Activated CD4-positive, alpha-beta T cell treated with anti-CD3 and anti-CD28 coated beads for 1 hour (primary cell): ENCODE data around the gene CACNA1H.
"Not testable (repeated sequence)": the region's sequence is repeated elsewhere in the genome, so short reads cannot be mapped to it uniquely, and the experiment has no call there.

Experiments used
- DNase-seq: peaks from one replicate; pipeline ENCODE4 v3.0.0-alpha.2; 2020

CACNA1H gene

DNA sequence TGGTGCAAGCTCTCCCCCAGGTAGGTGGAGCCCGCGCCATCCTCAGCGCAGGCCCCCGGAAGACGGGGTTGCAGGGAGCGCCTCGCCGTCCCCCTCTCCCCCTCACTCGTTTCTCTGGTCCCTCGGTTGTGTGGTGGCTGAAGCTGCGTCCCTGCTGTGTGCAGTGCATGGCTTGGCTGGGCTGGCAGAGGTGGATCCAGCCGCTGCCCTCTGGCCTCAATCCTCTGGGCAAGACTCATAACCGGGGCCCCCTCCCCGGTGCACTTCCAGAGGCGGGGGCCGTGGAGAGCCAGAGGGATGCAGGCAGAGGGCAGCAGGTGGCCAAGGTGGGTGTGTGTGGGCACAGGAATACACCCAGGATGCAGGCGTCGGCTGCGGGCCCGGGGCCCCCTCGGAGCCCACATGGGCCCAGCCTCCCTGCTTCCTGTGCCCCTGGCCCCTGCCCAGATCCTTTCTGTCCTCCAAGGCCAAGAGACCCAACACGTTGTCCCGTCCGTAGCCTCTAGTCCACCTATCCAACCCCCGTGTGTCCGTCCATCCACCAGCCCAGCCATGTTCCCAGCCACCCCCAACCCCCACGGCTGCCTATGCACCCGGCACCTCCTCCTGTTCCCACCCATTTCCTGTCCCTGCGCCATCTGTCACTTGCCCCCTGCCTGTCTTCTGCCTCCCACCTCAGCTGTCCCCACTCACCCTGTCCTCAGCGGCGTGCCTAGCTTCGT, 62.8 kb downstream of the CACNA1H start:
- DNase-seq, result no peak

DNA sequence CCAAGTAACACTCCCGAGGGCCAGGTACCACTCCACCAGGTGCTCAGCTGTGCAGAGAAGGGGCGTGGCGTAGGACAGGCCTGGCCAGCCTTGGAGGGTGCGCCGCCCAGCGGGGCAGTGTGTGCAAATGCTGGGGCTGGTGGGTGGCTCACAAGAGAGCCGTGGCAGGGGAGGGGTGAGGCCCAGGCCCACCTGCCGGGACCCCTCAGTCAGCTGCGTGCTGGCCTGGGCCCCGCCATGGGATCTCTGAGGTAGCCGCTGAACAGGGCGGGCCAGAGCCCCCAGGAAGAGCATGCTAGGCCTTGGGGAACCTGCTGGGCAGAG, 63.4 kb downstream of the CACNA1H start:
- DNase-seq, result no peak

DNA sequence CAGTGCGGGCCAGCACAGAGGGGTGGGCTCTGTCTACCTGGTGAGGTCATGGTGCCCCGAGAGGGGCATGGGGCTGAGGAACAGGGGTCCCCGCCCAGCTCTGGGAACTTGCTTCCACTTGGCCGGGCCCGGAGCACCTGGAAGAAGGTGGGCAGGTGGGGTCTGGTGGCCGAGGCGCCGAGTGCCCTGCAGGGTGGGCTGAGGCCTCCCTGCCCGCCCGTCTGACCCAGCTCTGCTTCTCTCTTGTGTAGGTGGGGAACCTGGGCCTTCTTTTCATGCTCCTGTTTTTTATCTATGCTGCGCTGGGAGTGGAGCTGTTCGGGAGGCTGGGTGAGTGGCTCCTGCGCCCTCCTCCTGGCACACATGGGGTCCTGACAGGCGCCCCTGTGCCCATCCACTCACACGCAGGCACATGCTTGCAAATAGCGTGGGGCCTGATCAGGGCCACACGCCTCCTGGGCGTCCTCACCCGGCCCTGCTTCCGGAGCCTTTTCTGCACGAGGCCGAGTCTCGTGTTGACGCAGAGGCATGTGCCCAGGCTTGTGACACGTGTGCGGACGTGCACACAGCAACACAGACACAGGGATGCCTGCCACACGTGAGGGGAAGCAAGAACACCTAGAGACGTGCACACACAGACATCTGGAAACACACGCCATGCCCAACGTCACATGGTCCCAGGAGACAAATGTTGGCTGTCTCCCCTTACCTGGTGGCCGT, 63.9 kb downstream of the CACNA1H start:
- no peak for DNase-seq

DNA sequence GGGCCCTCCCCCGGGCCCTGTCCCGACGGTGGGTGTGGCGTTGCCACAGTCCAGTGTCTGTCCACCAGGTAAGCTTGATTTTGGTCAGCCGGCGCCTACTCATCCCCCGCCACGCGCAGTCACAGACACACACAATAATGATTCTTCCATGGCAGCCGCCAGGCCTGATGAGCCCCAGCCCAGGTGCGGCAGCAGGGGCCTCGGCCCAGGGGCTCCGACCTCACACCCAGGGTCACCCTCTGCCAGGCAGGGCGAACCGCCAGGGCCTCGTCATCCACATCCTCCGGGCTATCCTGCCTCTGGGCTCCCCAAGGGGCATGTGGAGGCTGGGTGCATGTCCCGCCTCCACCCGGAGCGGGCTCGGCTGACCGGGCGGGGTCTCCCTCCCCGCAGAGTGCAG, 64.6 kb downstream of the CACNA1H start:
- no peak for DNase-seq

DNA sequence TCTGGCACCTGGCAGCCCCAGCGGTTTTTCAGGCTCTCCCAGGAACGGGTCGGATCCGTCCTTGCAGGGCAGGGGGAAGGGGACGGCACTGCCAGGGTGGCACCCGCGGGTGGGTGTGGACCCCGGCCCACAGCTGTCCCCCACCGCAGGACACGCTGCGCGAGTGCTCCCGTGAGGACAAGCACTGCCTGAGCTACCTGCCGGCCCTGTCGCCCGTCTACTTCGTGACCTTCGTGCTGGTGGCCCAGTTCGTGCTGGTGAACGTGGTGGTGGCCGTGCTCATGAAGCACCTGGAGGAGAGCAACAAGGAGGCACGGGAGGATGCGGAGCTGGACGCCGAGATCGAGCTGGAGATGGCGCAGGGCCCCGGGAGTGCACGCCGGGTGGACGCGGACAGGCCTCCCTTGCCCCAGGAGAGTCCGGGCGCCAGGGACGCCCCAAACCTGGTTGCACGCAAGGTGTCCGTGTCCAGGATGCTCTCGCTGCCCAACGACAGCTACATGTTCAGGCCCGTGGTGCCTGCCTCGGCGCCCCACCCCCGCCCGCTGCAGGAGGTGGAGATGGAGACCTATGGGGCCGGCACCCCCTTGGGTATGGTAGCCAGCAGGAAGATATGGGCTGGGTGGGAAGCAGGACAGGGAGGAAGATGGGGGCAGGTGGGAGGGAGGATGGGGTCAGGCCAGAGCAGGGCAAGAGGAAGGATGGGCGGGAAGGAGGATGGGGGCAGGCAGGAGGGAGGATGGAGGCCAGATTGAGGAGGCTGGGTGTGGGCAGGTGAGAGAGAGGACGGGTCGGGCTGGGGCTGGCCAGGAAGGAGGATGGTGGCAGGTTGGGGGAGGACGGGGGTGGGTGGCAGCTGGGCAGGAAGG, 65.4 kb downstream of the CACNA1H start:
- no peak for DNase-seq

DNA sequence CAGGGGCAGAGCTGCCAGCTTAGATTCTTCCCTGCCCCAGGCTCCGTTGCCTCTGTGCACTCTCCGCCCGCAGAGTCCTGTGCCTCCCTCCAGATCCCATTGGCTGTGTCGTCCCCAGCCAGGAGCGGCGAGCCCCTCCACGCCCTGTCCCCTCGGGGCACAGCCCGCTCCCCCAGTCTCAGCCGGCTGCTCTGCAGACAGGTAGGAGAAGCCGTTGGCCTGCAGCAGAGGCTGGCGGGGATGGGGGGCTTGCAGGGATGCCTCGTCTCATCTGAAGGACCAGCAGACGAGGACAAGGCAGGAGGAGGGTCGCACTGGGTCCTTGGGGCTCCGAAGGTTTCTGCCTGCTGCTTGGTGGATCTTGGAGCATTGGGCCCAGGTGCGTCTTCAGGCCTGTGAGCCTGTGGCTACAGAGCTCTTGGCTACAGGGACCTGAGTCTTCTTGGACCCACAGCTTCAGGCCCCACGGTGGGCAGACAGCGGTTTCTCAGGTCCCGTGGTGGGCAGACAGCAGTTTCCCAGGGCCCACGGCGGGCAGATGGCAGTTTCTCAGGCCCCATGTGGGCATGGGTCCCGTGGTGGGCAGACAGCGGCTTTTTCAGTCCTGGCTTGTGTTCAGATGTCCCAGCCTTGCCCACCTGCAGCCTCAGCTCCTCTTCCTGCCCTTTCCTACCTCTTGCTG, 66.2 kb downstream of the CACNA1H start:
- no peak for DNase-seq

DNA sequence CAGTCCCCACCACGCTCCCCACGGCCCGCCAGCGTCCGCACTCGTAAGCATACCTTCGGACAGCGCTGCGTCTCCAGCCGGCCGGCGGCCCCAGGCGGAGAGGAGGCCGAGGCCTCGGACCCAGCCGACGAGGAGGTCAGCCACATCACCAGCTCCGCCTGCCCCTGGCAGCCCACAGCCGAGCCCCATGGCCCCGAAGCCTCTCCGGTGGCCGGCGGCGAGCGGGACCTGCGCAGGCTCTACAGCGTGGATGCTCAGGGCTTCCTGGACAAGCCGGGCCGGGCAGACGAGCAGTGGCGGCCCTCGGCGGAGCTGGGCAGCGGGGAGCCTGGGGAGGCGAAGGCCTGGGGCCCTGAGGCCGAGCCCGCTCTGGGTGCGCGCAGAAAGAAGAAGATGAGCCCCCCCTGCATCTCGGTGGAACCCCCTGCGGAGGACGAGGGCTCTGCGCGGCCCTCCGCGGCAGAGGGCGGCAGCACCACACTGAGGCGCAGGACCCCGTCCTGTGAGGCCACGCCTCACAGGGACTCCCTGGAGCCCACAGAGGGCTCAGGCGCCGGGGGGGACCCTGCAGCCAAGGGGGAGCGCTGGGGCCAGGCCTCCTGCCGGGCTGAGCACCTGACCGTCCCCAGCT, 67.3 kb downstream of the CACNA1H start:
- DNase-seq, result no peak

DNA sequence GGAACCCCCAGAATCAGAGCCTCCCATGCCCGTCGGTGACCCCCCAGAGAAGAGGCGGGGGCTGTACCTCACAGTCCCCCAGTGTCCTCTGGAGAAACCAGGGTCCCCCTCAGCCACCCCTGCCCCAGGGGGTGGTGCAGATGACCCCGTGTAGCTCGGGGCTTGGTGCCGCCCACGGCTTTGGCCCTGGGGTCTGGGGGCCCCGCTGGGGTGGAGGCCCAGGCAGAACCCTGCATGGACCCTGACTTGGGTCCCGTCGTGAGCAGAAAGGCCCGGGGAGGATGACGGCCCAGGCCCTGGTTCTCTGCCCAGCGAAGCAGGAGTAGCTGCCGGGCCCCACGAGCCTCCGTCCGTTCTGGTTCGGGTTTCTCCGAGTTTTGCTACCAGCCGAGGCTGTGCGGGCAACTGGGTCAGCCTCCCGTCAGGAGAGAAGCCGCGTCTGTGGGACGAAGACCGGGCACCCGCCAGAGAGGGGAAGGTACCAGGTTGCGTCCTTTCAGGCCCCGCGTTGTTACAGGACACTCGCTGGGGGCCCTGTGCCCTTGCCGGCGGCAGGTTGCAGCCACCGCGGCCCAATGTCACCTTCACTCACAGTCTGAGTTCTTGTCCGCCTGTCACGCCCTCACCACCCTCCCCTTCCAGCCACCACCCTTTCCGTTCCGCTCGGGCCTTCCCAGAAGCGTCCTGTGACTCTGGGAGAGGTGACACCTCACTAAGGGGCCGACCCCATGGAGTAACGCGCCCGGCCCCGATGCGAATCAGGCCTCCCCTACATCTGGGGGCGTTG, 68.1 kb downstream of the CACNA1H start:
- DNase-seq, result no peak

DNA sequence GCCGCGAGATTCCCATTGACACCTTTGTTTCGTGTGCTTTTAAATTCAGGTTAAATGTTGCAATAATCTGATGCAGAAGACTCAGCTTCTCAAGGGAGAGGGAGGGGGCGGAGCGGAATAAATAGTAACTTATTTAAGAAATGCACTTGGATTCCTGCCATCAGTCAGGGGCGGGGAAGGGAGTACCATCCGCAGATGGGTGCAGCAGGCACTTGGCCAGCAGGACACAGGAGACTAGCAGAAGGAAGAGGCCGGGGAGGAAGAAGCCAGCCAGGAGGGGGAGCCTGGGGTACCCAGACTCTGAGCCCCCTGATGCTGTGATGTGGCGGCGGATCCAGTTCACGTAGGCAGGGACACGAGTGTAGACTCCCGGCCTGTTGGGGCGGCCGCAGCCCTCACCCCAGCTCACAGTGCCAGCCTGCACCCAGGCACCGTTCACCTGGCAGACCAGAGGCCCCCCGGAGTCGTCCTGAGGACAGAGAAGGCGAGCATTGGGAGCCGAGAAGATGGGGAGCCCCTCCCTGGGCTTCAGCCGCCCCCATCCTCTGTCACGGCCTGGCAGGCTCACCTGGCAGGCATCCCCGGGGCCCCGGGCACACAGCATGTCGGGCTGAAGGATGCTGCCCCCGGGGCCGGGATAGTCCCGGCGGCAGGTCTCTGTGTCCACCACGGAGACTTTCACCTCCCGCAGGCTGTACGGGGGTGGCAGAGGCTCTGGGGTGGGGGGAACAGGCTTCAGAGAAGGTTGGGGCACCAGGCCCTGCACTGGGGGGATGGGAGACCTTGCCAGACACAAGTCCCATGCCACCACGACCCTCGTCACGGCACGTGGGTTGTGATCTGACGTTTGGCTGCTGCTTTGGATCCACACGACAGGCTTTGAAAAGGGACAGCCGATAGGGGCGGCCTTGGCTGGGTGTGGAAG, 69.0 kb downstream of the CACNA1H start:
- DNase-seq, result no peak

DNA sequence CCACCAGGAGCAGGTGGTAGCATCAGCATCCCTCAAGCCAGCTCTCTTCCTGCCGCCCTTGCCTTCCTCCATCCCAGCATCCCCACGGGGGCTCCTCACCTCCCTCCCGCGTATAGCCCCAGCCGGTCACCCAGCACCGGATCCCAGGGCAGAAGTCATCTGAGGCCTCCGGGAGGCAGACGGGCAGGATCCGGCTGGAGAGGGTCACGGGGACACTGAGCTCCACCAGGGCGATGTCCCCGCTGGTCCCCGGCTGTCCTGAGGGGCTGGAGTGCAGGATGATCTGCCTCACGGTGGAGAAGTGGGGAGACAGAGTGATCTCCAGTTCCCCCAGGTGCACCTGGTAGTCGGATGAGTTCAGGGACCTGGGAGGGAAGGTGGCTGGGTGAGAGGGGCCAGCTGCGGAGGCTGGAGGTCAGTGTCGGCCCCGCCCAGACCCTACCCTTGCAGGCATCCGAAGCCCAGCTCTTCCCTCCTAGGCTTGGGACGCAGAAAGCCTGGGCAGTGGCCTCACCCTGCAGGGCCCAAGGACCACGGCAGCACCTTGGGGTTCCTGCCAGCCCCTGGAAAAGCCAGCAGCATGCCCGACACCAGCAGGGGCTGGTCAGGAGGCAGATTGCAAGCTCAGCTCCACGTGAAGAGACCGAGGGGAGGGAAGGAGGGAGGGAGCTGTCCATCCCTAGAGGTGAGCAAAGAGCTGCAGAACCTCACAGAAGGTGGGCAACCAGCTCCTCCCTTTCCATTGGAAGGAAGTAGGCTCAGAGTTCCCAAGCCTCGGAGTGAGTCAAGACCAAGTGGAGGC, 69.8 kb downstream of the CACNA1H start:
- no peak for DNase-seq

DNA sequence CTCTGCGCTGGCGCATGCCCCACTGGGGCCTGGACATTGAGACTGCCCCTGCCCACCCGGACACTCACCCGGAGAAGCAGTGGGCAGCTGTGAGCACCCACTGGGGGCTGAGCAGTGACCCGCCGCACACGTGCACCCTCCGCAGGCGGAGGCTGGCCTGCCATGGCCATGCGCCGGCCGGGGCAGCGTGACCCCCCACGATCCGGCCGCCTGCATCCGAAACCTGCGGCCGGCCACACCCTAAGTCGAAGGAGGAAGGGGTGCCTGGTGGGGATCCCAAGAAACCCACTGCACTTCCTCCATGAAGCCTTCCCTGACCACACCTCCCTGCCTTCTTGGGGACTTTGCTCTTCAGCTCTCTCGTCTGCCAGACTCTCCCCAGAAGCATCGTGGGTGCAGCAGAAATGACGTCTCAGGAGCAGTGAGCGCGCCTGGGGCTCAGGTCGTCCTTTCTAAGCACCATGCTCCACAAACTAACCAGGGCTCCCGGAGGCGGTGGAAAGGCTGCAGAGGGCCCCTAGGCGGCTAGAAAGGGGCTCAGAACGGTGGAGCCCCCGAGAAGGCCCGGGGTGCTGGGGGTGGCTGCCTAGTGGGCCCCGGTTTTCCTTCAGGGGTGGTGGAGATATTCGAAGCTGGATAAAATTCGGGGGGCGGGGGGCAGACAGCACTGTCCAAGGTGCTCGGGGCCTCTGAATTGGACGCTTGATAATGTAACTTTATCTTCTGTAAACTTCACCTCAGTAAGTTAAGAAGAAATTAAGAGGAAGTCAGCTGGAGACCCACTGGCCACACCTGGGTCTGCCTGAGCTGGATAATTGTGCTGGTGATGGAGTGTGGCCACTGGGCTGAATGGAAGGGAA, 70.7 kb downstream of the CACNA1H start:
- DNase-seq, result no peak

DNA sequence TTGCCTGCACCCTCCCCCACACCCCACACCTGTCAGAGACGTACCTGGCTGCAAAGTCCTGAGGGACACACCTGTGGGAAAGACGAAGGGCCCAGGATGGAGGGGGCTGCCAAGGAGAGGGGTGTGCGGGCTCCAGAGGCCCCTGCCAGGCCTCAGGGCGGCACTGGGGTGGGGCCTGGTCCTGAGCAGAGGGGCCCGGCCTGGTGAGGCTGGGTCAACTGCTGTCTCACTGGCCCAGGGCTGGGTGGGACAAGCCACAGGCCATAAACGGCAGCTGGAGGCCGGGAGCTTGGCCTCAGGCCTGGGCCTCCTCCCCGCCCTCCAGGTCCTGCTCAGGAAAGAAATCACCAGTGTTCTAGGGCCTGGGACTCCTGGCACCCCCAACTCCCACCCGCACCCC, 71.7 kb downstream of the CACNA1H start:
- no peak for DNase-seq

DNA sequence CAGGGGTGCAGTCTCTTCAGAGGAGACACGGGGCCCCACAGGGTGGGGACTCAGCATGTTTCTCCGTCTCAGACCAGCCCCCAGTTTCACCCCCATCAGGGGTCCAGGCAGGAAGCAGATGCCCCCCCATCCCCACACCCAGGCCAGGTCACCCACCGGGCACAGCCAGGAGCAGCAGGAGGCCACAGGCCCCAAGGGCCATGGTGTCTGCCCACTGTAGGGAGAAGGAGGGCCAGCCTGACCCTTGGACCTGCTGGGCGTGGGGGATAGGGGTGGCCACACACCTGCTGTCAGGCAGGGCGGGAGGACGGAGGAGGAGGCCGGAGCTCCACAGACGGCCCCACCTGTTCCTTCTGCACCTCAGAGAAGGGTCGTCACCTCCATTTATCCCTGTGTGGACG, 72.1 kb downstream of the CACNA1H start, which contains the start of gene TPSG1:
TSS of gene TPSG1 (minus strand) at position 218 of the 401 bp plus-strand sequence. CDS start at position 202, 16 bp downstream.
- DNase-seq, result no peak

DNA sequence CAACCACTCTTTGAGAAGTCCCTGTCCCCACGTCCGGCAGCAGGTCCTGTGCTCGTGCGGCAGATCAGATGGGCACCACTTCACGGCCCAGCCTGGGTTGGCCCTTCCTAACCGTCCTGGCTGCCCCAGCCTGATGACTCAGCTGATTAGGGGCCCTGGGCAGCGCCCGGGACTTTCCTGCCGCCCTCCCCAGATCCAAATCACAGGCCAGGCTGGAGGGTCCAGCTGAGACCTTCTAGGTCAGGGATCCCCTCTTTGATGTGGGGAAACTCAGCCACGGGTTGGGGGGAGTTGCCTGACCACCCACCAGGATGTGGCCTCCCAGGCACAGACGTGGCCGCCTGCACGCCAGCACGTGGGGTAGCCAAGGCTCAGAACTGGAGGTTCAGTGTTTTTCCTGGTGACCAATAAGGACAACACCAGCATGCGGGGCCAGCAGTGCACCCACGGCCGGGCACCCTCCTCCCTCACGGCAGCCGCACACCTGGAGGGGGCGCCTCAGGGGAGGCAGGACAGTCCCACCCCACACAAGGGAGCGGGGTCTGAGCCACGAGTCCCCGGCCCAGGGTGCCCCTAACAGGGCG, 72.9 kb downstream of the CACNA1H start:
- DNase-seq, result not testable (repeated sequence)

DNA sequence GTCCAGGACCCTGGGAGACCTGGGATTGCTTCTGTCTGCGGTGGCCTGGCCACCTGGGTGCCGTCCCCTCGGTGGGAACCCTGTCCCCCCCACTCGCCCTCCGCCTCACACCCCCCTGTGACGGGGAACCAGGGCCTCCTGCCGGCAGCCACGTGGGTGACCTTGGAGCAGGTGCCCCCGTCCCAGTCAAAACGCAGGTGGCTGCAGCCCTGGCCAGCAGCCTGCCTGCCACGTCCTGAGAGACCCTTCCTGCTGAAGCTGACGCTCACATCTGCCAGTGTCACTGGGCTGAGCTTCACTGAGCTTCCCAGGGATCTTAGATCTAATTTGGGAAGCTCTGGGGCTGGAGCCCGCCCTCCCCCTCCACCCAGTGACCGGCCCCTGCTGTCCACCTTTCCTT, 73.8 kb downstream of the CACNA1H start:
- not testable (repeated sequence) for DNase-seq

DNA sequence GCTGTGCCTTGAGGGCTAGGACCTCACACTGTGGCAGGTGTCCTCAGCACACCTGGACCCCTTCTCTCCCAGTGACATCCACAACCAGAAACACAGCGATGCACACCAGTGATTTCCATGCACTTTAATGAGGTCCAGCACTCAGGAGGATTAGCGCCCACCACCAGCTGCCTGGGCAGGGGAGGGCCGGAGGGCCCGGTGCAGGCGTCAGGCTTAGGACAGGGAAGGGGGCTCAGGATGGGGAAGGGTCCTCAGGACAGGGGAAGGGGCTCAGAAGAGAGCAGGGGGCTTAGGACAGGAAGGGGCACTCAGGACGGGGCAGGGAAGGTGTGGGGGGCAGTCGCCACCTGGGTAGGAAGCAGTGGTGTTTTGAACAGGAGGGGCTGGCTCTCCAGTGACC, 75.3 kb downstream of the CACNA1H start:
- not testable (repeated sequence) for DNase-seq

DNA sequence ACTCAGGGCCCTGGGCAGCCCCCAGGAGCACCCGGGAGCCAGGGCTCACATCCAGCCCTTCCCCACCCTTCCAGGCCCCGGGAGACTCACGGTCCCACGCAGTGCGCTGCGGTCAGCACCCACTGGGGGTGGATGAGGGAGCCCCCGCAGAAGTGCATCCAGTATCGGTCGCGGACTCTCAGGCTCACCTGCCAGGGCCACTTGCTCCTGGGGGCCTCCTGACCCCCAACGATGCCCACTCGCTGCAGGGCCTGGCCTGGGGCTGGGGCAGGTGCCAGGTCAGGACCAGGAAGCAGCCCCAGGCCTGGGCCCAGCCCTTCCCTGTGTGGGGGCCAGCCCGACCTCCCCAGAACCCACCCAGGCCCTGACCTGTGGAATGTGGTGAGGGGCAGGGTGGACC, 76.6 kb downstream of the CACNA1H start:
- DNase-seq, result not testable (repeated sequence)

DNA sequence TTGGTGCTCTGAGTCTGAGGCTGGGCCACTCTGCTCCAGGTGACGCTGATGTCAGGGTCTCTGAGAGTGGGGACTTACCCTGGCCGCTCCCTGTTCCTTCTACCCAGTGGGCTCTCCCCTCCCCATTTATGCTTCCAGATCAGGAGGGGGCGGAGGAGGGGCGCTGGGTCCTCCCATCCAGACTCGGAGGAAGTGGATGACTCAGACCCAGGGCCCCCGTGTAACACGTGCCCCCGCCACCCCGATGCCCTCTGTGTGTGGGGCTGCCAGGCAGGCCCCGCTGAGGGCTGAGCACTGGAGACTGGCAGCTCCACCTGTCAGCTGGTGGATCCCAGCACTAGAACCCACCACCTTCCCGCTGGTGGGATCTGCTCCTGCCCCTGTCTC, 77.2 kb downstream of the CACNA1H start, which contains the start of gene TPSB2:
TSS of gene TPSB2 (minus strand) at position 101 of the 387 bp plus-strand sequence. CDS start 233 bp downstream, outside the sequence.
- DNase-seq, result not testable (repeated sequence)
